Activated T-helper 9 cell treated with anti-CD3 and anti-CD28 coated beads, Interleukin-2, amount 50 U/mL, for 16 hours (primary cell): ENCODE results near the gene HOXC4.
"Not testable (repeated sequence)": the region's sequence is repeated elsewhere in the genome, so short reads cannot be mapped to it uniquely, and the experiment has no call there.

Experiments used
- DNase-seq: peaks from one replicate; pipeline ENCODE4 v3.0.0-alpha.2; 2020; ENCODE audit warnings: low read depth

The HOXC4 gene

DNA sequence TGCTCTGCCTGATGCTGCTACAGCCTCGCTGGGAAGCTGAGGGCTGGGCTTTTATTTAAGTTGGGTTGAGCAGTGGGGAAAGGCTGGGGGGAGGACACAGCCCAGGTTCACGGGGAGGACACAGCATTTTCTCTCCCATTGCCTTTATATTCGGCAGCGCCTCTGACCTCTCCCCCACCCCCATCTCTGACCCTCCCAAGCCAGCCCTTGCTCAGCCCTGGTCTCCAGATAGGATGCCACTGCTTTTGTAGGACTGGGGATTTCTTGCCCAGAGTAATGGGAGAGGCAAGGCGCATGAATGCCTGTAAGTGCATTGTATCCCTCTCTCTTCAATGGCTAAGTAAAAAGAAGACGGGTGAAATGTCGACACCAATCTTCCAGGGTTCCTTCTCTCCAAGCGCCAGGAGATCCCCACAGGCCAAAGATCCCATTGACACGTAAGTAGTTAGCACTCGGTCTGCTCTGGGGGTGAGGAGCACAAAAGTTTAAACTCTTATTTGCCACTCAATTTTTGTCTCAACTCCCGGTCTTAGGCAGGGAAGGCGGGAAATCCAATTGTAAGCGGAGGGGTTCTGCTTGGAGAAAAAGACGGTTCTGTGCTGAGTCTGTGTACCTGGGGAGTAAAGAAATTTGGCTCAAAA, 4.6 kb downstream of the HOXC4 start:
- DNase-seq: no peak

DNA sequence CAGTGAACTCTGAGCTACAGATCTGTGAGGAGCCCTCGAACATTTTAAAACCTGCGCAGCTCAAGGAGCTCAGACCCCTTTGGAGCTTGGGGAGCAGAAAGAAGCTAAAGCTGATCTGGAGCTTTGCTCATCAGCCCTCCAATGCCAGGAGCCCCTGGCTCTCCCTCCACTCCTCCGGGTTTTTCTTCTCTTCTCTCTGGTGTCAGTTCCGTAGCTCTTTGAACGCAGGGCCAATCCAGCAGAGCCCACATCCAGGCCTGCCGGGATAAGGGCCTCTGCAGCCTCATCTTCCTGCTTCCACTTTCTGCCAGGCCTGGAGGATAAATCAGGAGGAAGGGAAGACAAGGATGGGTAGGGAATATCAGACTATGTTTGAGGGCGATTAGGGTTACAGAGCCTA, 6.0 kb downstream of the HOXC4 start:
- no peak for DNase-seq

DNA sequence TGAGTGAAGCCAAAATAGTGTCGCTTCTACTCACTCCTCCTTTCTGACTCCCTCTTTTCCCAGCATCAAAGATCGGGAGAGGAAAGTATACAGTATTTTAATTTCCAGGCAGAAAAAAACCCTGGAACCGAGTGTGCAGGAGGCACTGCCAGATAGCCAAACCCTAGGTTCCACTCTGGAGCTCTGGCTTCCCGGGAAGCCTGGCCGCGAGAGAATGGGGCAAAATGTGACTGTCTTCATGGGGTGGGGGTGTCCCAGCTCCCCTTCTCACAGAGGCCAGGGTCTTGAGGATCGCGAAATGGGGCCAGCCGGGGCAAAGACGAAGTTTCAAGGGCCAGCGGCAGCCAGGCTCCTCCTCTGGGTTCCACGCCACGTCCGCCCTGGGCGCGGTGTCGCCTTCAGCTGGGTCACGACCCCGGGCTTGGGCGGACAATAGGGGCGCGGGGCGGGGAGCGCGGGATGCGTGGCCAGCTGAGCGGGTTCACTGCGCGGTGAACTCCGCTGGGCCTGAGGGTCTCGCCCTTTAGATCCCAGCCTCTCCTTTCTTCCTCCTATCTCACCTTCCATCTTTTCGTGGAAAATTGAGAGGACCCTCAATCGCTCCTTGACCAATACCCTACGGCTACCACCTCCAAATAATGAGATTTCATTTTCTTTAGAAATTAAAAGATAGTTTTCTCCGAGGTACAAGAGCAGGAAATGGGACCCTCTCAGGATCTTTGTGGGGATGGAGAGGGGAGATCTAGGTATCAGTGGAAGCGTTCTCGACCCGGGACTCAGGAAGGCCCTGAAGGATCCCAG, 6.7 kb downstream of the HOXC4 start:
- DNase-seq: no peak

DNA sequence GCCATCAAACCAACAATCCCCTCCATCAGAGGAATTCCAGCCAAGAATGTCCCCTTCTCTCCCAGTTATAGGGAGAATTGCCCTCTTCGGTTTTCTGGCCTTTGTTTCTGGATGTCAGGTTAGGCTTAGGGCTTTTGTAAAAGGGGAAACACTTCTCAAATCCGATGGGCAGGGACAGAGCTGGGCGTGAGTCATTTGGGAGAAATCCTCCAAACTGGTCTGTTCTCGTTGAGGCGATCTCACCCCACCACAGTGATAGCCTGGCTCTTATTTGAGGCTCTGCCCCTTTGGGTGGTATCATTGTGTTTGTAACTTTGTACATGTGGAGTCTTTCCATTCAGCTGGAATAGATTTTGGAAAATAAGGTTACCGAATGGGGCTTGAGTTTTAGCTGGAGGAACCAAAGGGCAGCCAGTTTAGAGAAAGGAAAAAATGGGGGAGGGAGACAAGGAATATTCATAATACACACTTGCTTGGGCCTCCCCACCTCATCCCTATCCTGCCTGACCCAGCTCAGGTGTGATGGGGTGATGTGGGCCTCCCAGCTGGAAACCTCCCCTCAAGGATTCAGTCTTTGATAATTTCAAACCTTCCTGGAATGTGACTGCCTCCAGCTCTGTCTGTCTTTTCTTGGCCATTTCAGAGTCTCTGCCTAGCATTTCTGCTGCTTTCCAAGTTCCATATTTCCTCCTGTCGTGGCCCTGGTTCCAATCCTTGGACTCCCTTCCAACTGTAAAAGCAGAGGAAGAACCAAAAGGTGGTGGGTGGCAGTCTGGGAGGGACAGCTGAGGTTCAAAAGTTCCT, 7.5 kb downstream of the HOXC4 start:
- DNase-seq: no peak

DNA sequence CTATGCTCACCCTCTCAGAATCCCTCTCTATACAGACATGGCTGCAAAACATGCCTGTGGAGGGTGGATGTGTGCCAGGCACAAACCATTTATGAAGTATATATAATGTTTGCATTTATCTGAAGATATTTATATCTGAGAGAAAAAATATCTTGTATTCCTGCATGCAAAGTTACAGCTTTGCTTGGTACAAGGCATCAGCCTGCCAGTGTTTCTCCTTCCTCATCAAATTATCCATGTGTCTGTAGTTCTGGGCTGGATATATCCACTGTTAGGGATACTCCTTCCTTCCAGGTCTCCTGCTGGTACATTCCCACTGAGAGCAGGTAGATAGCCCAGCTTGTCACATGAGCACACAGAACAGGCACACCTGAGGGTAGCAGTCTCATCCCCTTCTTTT, 12.0 kb downstream of the HOXC4 start:
- DNase-seq: no peak

DNA sequence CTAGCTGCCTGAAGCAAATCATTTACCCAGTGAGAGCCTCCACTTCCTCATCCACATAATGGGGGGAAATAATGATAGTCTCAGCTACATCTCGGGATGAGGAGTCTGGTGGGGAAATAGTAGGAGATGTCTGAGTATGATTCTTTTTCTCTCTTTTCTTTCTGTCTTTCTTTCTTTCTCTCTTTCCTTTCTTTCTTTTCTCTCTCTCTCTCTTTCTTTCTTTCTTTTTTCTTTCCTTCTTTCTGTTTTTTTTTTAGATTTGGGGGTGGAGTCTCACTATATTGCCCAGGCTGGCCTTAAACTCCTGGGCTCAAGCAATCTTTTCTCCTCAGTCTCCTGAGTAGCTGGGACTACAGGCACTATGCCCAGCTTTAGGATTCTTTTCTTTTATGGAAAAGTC, 12.8 kb downstream of the HOXC4 start:
- no peak for DNase-seq

DNA sequence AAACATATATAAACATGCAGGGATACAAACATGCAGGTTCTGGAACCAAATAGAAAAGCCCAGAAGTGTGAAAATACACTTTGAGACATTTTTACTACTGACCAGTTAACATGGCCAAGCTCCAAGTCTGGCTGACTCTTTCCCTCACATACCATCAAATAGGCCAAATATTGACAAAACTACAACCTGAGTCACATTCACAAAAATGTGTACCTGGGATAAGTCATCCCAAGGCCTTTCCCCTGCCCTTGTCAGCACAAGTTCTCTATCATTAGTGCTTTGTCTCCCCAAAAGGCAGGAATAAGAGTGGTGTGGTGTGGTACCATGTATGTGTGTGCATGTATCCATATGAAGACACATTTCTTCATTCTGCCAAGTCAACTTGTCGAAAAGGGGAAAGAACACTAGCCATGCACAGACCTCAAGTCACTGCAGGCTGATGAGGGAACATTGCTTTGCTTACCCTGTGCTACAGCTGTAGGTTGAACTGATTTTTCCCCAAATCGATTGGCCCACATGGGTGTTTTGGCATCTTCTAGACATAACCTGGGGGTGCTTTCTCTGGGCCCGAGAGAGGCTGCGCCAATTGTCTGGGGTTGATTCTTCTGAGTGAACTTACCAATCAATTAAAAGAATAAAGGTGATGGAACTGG, 14.9 kb downstream of the HOXC4 start:
- DNase-seq: no peak

DNA sequence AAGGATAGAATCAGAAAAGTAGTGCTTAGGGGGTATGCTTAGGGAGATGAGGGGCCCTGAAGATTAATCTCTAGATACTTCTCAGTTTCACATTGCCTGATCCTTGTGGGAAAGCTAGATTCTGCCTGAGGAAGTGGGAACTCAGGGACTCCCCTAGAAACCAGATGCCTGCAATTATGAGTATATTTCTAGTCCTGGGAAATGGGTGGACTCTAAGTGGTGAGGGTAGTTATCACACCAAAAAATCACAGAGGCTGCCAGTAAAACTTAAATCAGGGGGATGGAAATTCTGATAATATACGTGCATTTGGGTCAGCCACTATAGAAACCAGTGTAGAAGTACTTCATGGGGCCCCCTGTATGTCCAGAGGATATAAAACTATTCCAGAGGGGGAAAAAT, 18.3 kb downstream of the HOXC4 start:
- no peak for DNase-seq

DNA sequence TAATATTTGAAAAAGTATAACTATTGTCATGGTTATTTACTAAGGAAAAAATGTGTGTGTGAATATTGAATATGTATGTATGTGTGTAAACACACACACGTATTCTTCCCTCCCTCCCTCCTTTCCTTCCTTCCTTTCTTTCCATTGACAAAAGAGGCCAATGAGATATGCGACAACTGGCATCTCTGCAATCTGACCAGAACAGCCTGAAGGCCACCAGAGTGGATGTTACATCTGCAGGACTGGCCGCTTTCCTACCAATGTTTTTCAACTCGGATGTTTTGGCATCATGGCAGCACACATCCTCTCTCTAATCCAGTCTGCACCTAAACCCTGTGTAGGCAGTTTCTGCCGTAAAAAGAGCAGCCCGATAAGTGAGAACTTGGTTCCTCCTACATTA, 20.7 kb downstream of the HOXC4 start:
- no peak for DNase-seq

DNA sequence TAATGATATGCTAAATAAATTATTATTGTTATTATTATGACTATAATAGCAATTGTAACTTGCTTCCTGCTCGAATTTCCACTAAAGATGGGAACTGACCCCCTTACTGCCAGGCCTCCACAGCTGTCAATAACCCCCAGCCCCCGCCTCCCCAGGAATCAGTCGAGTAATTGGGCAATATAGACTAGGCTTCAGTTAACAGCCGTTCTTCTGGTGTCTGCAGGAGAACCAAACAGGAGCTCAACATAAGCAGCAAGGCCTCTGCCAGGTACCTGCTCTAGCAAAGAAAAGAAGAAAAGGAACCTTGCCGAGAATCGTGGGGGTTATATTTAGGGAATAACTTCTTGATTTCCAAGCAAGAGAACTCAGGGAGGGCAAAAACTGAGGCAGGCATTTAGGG, 21.8 kb downstream of the HOXC4 start:
- DNase-seq: no peak

DNA sequence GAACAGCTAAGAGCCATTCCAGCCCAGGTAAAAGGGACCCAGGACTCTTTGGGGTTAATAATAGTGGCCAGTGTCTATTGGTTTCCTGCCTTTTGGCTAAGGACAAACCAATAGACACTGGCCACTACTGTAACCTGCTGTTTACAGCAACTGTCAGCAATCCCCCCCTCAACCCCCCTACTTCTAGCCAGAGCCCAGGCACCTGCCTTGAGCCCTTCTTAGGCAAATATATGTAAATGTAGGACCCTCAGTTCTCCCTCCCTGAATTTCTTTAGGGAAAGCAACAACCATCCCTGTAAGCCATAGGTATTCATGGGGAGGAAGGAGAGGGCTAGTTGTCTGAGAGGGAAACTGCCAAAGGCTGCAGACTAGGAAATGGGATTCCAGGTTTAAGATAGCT, 22.3 kb downstream of the HOXC4 start:
- DNase-seq: no peak

DNA sequence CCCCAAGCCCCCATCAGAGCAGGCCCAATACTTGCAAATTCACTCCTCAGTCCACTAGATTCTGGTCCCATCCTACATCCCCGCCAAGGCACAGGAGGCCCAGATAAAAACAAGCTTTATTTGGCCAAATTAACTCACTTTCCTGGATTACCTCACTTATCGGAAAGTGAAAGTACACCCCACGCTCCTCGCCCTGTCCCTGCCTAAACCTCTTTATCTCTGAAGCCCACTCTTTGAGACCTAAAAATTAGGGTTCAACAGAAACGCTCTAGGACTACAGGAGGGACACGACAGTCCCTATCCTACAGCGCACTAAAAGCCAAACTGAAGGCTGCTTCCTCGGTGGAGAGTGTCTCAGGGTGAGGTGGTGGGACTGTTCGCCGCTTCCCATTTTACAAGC, 24.2 kb downstream of the HOXC4 start:
- DNase-seq: not testable (repeated sequence)

DNA sequence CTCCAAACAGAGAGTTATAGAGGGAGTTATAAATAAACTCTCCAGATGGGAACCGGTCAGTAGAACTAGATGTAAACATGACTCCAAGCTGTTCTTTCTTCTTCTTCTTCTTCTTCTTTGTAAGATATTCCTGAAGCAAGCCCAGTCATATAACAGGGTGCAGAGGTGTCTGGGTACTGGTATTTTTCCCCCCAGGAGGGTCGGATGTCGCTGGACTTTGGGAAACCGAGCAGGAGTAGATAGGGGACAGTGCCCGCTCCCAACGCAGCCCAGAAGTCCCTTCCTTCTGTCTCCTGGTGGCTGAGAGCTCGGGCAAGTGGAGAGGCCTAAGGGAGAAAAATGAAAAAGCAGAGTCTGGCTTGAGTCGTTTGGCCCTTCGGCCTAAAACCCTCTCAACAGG, 25.5 kb downstream of the HOXC4 start:
- not testable (repeated sequence) for DNase-seq

DNA sequence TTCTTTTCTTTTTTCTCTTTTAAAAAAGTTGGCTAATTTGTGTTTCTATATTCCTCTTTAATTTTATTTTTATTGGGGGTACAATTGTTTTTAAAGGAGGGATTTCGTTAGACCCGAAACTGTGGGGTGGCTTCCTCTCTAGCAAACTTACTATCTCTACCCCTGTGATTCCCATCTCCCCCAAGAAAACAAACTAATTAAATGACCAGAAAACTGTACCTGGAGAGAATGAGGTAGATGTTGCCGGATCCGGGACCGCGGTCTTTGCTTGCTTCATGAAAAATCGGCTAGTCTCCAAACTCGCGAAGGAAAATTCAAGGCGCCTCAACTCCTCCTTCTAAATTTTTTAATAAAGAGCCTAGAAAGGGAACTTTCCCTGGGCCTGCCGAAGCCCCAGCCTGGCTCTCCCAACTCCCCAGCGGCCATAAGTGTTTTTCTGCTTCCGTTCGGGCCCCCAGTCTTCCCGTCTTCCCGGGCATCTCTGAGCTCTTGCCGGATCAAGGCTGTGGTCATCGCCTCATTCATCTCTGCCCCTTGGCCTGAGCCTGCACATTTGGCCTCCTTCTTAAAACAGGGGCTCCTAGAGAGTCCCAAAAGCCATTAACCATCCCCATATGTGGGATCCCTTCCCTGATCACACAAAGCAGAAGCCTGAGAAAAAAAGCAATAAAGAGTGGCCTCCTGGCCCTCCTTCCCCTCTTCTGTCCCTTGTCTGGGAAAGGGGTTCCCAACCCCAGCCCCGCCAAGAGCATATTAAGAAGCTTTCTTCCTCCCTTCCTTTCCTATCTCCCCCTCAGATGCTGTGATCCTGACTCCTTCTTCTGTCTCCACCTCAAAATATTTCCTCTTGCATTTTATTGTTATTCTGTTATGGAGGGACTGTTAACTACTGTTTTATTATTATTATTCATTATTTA, 26.6 kb downstream of the HOXC4 start:
- not testable (repeated sequence) for DNase-seq

DNA sequence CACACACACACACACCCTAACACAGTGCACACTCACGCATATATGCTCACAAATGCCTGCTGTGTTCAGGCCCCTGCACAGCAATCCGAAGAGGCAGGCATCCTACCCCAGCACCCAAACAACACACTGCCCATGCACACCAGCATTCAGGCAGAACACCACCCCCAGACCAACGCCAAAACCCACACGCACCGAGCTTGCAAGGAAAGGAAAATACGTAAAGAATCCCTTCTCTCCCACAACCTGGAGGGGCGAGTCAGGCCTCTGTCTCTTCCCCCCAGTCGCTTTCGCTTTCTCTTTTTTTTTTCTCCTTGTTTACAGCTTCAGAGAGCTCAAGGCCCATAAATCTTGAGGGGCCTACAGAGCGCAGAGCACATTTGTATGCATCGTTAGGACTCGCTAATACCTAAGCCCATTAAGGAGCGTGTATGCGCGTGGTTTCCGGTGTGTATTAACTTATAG, 27.4 kb downstream of the HOXC4 start:
- not testable (repeated sequence) for DNase-seq

DNA sequence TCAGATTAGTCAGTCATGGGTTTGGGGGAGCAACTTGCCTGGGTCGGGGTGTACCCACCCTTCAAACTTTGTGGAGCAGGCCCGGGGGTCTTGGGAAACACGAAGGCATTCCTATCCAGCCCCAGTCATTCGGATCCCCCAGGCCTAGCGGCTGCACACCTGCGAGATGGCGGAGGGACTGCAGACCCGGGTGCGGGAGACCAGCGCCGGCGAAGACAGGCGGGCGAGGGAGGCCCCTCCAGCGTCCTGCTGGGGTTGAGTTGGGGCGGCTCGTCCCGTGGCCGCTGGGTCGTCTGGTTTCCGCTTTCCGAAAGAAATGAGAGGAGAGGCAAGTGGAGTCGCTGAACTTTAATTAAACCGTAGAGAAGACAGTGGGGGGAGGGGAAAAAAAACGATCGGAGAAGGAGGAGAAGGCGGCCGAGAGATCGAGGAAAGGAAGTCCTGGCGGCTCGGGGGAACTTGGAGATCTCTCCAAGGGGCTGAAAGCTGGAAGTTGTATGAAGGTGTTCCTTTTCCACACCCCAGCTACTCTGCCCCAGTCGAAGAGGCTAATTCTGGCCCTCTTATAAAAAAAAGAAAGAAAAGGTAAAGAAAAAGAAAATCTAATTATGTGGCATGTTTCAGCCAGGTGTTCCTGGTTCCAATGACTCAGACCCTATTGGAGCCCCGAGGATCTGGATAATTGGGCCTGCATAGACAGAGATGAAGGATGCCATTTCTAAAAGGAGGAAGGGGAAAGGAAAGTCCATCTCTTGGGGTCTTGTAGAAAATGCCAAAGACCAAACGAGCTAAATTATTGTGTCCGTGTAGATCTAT, 28.2 kb downstream of the HOXC4 start:
- not testable (repeated sequence) for DNase-seq

DNA sequence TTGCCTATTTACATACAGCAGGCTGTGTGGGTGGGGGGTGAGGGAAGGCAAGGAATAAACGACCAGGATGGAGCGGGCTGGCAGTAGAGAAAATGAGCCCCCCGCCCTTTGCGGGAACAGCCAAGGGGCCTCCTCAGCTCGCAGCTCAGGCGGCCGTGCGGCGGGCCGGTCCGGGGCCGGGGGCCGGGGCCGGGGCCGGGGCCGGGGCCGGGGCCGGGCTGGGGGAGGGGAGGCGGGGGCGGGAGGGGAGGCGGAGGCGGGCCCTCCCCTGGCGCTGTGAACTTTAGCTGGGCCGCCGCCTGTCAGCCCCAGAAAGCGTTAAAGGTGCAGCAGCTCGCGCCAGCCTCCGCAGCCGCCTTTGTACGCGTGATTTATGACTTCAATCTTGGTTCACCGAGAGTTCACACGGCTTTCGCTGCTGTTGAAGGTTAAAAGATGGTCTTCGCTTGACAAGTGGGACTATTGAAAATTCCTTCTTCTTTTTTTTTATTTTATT, 28.8 kb downstream of the HOXC4 start:
- no peak for DNase-seq

DNA sequence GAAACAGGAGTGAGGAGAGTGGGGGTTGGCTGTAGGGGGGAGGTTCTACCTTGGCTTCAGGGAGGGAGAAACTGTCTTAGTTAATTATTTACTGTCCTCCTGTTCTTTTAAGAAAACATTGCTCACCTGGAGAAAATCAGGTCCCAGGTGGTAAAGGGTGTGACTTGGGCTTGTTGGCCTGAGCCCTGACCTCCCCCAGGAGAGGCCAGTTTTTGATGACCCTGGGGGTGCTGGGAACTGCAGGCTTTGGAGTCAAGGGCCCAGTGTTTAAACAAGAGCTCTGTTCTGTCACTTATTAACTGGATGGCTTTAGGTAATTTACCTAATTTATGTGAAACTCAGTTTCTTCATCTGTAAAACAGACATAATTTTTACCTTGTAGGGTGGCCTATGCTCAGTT, 34.4 kb downstream of the HOXC4 start:
- not testable (repeated sequence) for DNase-seq

DNA sequence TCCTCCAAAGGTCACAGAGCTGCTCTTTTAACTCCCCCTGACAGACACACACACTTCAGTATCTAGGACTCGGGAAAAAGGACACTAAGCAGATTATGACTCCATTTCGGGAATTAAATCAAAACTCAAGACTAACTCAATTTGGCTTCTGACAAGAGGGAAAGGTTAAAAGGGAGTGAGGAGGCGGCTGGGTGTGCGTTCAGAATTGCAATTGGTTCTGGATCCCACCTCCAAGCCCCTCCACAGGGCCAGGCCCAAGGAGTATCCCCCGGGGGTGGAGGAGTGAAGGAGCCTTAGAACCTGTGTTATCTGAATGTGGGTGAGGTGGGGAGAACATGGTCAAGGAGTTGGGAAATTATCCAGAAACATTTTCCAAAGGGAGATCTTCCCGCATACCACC, 35.8 kb downstream of the HOXC4 start:
- DNase-seq: not testable (repeated sequence)

DNA sequence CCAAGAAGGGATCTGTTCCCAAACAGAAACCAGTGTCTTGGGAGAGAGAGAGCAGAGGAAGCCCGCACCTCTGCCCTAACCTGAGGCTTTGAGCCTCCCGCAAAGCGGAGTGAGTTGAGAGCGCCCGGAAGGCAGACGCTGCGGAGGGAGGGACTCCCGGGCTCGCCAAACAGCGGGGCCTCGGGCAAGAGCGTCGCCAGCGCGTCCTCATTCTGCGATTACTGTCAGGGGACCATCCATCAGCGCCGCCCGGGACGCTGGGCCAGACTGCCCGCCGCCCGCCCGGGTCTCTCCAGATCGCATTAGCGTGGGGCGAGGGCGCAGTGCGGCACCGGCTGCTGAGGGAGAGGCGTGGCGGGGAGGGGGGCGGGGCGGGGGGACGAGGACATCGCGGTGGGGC, 36.7 kb downstream of the HOXC4 start:
- DNase-seq: not testable (repeated sequence)
